ENCODE data around the gene CDK7. TPM values are rescaled to one million over a fixed set of nuclear protein-coding genes. Genes with fewer than 3 reads are reported as not detected.

The CDK7 gene
- total and polyA plus RNA-seq, 2 donors (not counting 1 experiment from before 2014, with no cell fraction given), result 12.3 to 30.6 TPM

DNA sequence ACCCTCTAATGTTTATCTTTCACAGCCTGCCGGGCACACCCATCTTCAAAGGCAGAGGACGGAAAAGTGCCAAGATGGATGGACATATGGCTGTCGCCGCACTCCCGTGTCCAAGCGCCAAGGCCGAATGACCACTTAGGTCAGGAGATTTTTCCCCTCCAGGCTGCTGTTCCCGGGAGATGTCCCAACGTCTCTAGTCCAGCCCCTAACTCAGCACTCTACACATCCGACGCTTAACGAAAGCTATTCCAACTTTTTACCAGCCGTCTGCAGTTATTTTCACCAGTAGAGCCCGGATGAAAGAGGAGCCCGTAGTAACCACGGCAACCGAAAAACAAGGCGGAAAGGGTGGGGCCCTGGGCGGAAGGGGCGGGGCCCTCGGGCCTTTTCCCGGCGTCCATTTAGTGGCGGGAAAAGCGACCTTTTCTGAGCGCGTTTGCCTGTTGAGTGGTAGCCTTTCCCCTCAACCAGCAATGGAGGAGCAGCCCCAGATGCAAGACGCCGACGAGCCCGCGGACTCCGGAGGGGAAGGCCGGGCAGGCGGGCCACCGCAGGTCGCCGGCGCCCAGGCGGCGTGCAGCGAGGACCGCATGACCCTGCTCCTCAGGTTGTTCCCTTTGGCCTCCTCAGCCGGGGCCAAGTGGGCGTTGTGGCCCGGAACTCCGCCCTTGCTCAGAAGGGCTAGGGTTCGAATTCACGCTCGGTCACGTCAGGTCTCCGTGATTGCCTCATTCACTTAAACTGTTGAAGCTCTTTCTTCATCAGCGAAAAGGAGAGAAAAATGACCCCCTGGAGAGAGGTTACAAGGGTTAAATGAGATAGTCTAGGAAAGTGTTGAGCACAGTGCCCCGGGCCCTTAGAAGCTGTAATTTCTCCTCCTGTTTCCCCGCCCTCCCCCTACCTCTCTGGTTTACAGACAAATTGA is 45.3 kb upstream of the CDK7 start, which contains the start of gene CENPH:
CENPH (plus strand) TSS at position 422 of the 925 bp plus-strand sequence; CDS start at position 474, 52 bp downstream.
- under 1% methylated on average over 52 of the region's 55 CpGs for WGBS (ENCODE audit: insufficient coverage)
- H3K27ac ChIP-seq (ENCODE audit: low read length in 2 of 2), result peak within 1 kb of the TSS; percentile 30 to 88
- DNase-seq (peak; percentile 91), ATAC-seq (ENCODE audit: low read depth) (peak; percentile 92)
- peak within 1 kb of the TSS; percentile 64 to 96 (median 80) for H3K4me3 ChIP-seq (ENCODE audit: control extremely low read depth in 1 of 5, extremely low read depth in 1 of 5, insufficient read depth in 1 of 5, low read depth in 2 of 5, low read length in 4 of 5)
- ChIA-PET POLR2A (interaction anchor here (1.0 kb wide), 1 partner anchor 28 kb away, joined by 4 read pairs; a partner anchor contains a TSS), CTCF (interaction anchor here (0.8 to 2.5 kb wide), 4 partner anchors 21 to 96 kb away, joined by 3 to 9 read pairs (median 3); partner anchors contain the start of gene SLC30A5)
- Mint-ChIP-seq H3K4me3 (peak within 1 kb of the TSS; percentile 95), H3K27ac (peak within 1 kb of the TSS; percentile 93), H3K27me3 (no peaks in the 10 kb centered on the region), H3K4me1 (peaks cover 17% of the 10 kb centered on the region), H3K9me3 (ENCODE audit: insufficient read depth) (no peaks in the 10 kb centered on the region)
- no peak for TF ChIP-seq CTCF (IDR thresholded peaks at IDR 0.05)
- TF ChIP-seq EZH2 (IDR thresholded peaks at IDR 0.05; ENCODE audit: borderline replicate concordance, insufficient read depth, low read depth, low read length, poor library complexity, severe bottlenecking), result no peak
- peak within 1 kb of the TSS; percentile 86 for H3K4me2 ChIP-seq (replicated peaks; ENCODE audit: low read depth, low read length, poor library complexity, severe bottlenecking)
- H3K79me2 ChIP-seq (ENCODE audit: control insufficient read depth, insufficient read depth, low read length), result no peaks in the 10 kb centered on the region
- no peaks in the 10 kb centered on the region for H3K36me3 ChIP-seq (replicated peaks in 1 of 2; ENCODE audit: control extremely low read depth in 1 of 2, control insufficient read depth in 1 of 2, extremely low read depth in 1 of 2, insufficient read depth in 2 of 2, low read length in 1 of 2)
- intact Hi-C loops (cut with micrococcal nuclease), result loop anchor here (1.0 to 2.0 kb wide), 7 partner anchors 22 to 180 kb away; partner anchors contain the start of genes AK6, CCDC125, CCNB1 and CDK7
- no peaks in the 10 kb centered on the region for H3K27me3 ChIP-seq (replicated peaks in 1 of 4; ENCODE audit: control extremely low read depth in 1 of 4, control insufficient read depth in 3 of 4, insufficient read depth in 4 of 4, low read length in 3 of 4)
- H3K9ac ChIP-seq (ENCODE audit: low read length), result peak within 1 kb of the TSS; percentile 87
- H4K20me1 ChIP-seq (ENCODE audit: control insufficient read depth, insufficient read depth, low read length, poor library complexity, severe bottlenecking), result no peaks in the 10 kb centered on the region
- H2AFZ ChIP-seq (ENCODE audit: insufficient read depth, low read depth, low read length, poor library complexity, severe bottlenecking), result peak within 1 kb of the TSS; percentile 98
- peaks cover 9 to 14% of the 10 kb centered on the region in 2 donors for H3K4me1 ChIP-seq (ENCODE audit: control insufficient read depth in 2 of 2, insufficient read depth in 2 of 2, low read length in 2 of 2)
- no peaks in the 10 kb centered on the region for H3K9me3 ChIP-seq (ENCODE audit: control extremely low read depth in 1 of 3, control insufficient read depth in 2 of 3, insufficient read depth in 1 of 3, low read length in 2 of 3)

DNA sequence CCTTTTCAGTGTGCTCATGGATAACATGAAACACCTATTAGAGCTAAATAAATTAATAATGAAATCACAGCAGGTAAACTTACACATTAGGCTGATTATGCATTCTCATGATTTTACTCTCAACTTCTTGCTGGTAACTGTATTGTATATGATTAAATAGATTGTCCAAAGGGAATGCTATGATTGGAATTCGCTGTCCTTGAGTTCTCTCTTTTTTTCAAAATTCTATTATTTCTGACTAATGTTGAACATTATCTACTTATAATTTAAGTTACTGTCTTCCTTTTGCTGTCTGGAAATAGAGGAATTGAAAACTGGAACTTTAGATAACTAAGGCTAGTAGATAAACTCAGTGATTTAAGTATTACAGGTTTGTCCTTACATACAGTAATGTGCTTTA is 32.2 kb upstream of the CDK7 start:
- Histone ChIP-seq H3K4me1 (ENCODE audit: control insufficient read depth in 2 of 2, insufficient read depth in 2 of 2, low read length in 2 of 2) (peaks cover 0 to 3% of the 10 kb centered on the region in 2 donors), H3K4me2 (replicated peaks; ENCODE audit: low read depth, low read length, poor library complexity, severe bottlenecking) (no peak overlapping the region), H2AFZ (ENCODE audit: insufficient read depth, low read depth, low read length, poor library complexity, severe bottlenecking) (no peak overlapping the region), H3K36me3 (replicated peaks in 1 of 2; ENCODE audit: control extremely low read depth in 1 of 2, control insufficient read depth in 1 of 2, extremely low read depth in 1 of 2, insufficient read depth in 2 of 2, low read length in 1 of 2) (peaks cover 0 to 3% of the 10 kb centered on the region in 2 experiments), H3K79me2 (ENCODE audit: control insufficient read depth, insufficient read depth, low read length) (no peaks in the 10 kb centered on the region), H3K9me3 (ENCODE audit: control extremely low read depth in 1 of 3, control insufficient read depth in 2 of 3, insufficient read depth in 1 of 3, low read length in 2 of 3) (no peaks in the 10 kb centered on the region), H3K9ac (ENCODE audit: low read length) (no peak overlapping the region), H3K27ac (ENCODE audit: low read length in 2 of 2) (no peak overlapping the region), H3K4me3 (ENCODE audit: control extremely low read depth in 1 of 5, extremely low read depth in 1 of 5, insufficient read depth in 1 of 5, low read depth in 2 of 5, low read length in 4 of 5) (no peak overlapping the region), H3K27me3 (replicated peaks in 1 of 4; ENCODE audit: control extremely low read depth in 1 of 4, control insufficient read depth in 3 of 4, insufficient read depth in 4 of 4, low read length in 3 of 4) (no peaks in the 10 kb centered on the region), H4K20me1 (ENCODE audit: control insufficient read depth, insufficient read depth, low read length, poor library complexity, severe bottlenecking) (no peaks in the 10 kb centered on the region)
- DNase-seq, result no peak
- Mint-ChIP-seq H3K9me3 (ENCODE audit: insufficient read depth) (no peaks in the 10 kb centered on the region), H3K27me3 (no peaks in the 10 kb centered on the region), H3K27ac (no peak overlapping the region), H3K4me1 (peaks cover 4% of the 10 kb centered on the region), H3K4me3 (no peak overlapping the region)
- intact Hi-C loops (cut with micrococcal nuclease), result no loop called here
- TF ChIP-seq EZH2 (IDR thresholded peaks at IDR 0.05; ENCODE audit: borderline replicate concordance, insufficient read depth, low read depth, low read length, poor library complexity, severe bottlenecking) (no peak), CTCF (IDR thresholded peaks at IDR 0.05) (no peak)
- no peak for ATAC-seq (ENCODE audit: low read depth)
- ChIA-PET CTCF (no interaction called here), POLR2A (no interaction called here)
- no CpG with 5 or more reads among the region's 1 CpG for WGBS (ENCODE audit: insufficient coverage)

Measured in B cell (primary cell).